Smooth muscle cell (in vitro differentiated cells): ENCODE data around the gene NXN. TPM values are rescaled to one million over a fixed set of nuclear protein-coding genes. Genes with fewer than 3 reads are reported as not detected.
A peak's percentile ranks its signal among the peaks of the same experiment; 100 is the strongest.

ENCODE experiments used
- DNase-seq: peaks from one replicate; lab custom pipeline; 2025; ENCODE audit not compliant: unreplicated experiment; lab: John Stamatoyannopoulos, UW
- H2AFZ ChIP-seq: fragments of 200-600 bp; sonication (generic); 2 replicates; pipeline ENCODE4 v1.6.0; 2016; ENCODE audit warnings: antibody characterized with exemption, low read depth, mild to moderate bottlenecking
- H3F3A ChIP-seq: fragments of 200-600 bp; sonication (generic); 2 replicates; pipeline ENCODE4 v1.6.0; 2017; ENCODE audit warnings: antibody characterized with exemption, low read depth
- H3K27ac ChIP-seq: fragments of 200-600 bp; sonication (generic); 2 replicates; pipeline ENCODE4 v1.5.1; 2016; ENCODE audit warnings: low read depth, mild to moderate bottlenecking
- H3K27me3 ChIP-seq: fragments of 200-600 bp; sonication (generic); 2 replicates; pipeline ENCODE4 v1.6.1; 2016; ENCODE audit warnings: low read depth, mild to moderate bottlenecking
- H3K36me3 ChIP-seq: fragments of 200-600 bp; sonication (generic); 2 replicates; pipeline ENCODE4 v1.5.1; 2016; ENCODE audit warnings: low read depth
- H3K4me1 ChIP-seq: fragments of 200-600 bp; sonication (generic); 2 replicates; pipeline ENCODE4 v1.5.1; 2016; ENCODE audit warnings: low read depth
- H3K4me2 ChIP-seq: fragments of 200-600 bp; sonication (generic); 2 replicates; pipeline ENCODE4 v1.6.0; 2016; ENCODE audit warnings: mild to moderate bottlenecking
- H3K4me3 ChIP-seq: fragments of 200-600 bp; sonication (generic); 2 replicates; pipeline ENCODE4 v1.5.1; 2016; ENCODE audit warnings: mild to moderate bottlenecking
- H3K79me2 ChIP-seq: fragments of 200-600 bp; sonication (generic); 2 replicates; pipeline ENCODE4 v1.6.0; 2016; ENCODE audit warnings: low read depth, mild to moderate bottlenecking
- H3K9ac ChIP-seq: fragments of 200-600 bp; sonication (generic); 2 replicates; pipeline ENCODE4 v1.6.0; 2016; ENCODE audit warnings: low read depth
- H3K9me3 ChIP-seq: fragments of 200-600 bp; sonication (generic); replicated peaks from 2 replicates; pipeline ENCODE4 v1.5.1; 2016; ENCODE audit warnings: low read depth
- H4K20me1 ChIP-seq: fragments of 200-600 bp; sonication (generic); 2 replicates; pipeline ENCODE4 v1.6.0; 2016; ENCODE audit warnings: low read depth
- WGBS: methylation state at CpG from one replicate; pipeline ENCODE4 v1.1.7; 2016; ENCODE audit warnings: low lambda C conversion rate; 5-methylcytosine and 5-hydroxymethylcytosine counted together
- polyA plus RNA-seq: library from polyadenylated mRNA; unstranded; fragments of >200 nt; fragmentation: Nextera tagmentation; extraction: Ambion mirVana; gene quantifications from 2 replicates; pipeline ENCODE4 v1.2.1, GENCODE V29; 2016
- total RNA-seq: library from RNA; depleted of rRNA; stranded (reverse); fragments of >200 nt; gene quantifications from 2 replicates; pipeline ENCODE4 v1.2.3, GENCODE V29; 2014
- TF ChIP-seq, protein P1 (sequence below): fragments of 200-600 bp; sonication (generic); IDR thresholded peaks from 2 replicates; pipeline ENCODE4 v1.5.1; 2017; ENCODE audit warnings: borderline replicate concordance, mild to moderate bottlenecking, antibody characterized with exemption; ENCODE audit not compliant: insufficient read depth, poor library complexity, severe bottlenecking

The NXN gene
- total and polyA plus RNA-seq, 2 experiments from 2014 or later: 58.3 to 78.6 TPM

DNA sequence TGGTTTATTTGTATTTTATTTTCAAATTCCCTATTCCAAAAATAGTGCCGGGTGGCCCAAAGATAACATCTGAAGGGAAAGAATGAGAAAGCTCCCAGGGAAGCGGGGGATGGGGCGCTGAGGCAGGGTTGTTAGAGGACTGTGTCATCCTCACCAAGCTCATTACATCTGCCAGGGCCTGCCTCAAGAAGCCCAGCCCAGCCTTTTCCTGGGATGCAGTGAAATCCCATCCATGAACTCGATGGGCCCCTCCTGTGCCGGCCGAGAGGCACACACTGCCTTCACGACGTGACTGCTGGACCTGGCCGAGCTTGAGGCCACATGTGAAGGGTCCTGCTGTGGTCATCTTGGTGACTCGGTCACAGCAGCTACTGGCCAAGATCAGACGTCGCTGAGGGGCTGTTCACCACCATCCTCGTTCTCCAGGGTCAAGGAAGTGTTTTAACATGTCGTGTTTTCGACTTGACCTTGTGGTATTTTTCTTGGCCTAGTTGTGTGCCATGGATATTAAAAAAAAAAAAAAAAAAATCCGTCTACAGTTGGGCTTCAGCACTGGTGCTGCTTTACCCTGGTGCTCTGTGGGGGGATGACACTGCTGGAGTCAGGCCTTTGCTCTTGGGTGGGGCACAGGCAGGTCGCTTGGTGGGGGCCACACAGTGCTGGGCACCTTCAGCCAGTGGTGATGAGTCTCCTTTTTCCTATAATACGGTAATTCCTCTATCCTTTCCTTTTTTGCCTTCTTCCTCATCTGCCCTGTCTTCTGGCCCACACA is 22.2 kb upstream of the NXN start:
- Histone ChIP-seq H4K20me1 (peaks cover 43% of the 10 kb centered on the region), H2AFZ (no peak overlapping the region), H3K79me2 (peaks cover 16% of the 10 kb centered on the region), H3K9ac (no peak overlapping the region), H3K27ac (peak overlapping the region; percentile 48), H3K4me1 (peaks cover 6% of the 10 kb centered on the region), H3K4me2 (no peak overlapping the region), H3K27me3 (no peaks in the 10 kb centered on the region), H3F3A (peaks cover 14% of the 10 kb centered on the region), H3K36me3 (no peaks in the 10 kb centered on the region), H3K9me3 (no peaks in the 10 kb centered on the region), H3K4me3 (no peak overlapping the region)
- TF ChIP-seq, protein P1, sequence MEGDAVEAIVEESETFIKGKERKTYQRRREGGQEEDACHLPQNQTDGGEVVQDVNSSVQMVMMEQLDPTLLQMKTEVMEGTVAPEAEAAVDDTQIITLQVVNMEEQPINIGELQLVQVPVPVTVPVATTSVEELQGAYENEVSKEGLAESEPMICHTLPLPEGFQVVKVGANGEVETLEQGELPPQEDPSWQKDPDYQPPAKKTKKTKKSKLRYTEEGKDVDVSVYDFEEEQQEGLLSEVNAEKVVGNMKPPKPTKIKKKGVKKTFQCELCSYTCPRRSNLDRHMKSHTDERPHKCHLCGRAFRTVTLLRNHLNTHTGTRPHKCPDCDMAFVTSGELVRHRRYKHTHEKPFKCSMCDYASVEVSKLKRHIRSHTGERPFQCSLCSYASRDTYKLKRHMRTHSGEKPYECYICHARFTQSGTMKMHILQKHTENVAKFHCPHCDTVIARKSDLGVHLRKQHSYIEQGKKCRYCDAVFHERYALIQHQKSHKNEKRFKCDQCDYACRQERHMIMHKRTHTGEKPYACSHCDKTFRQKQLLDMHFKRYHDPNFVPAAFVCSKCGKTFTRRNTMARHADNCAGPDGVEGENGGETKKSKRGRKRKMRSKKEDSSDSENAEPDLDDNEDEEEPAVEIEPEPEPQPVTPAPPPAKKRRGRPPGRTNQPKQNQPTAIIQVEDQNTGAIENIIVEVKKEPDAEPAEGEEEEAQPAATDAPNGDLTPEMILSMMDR: no peak
- no peak for DNase-seq
- WGBS: 72% methylated on average over 18 of the region's 18 CpGs

DNA sequence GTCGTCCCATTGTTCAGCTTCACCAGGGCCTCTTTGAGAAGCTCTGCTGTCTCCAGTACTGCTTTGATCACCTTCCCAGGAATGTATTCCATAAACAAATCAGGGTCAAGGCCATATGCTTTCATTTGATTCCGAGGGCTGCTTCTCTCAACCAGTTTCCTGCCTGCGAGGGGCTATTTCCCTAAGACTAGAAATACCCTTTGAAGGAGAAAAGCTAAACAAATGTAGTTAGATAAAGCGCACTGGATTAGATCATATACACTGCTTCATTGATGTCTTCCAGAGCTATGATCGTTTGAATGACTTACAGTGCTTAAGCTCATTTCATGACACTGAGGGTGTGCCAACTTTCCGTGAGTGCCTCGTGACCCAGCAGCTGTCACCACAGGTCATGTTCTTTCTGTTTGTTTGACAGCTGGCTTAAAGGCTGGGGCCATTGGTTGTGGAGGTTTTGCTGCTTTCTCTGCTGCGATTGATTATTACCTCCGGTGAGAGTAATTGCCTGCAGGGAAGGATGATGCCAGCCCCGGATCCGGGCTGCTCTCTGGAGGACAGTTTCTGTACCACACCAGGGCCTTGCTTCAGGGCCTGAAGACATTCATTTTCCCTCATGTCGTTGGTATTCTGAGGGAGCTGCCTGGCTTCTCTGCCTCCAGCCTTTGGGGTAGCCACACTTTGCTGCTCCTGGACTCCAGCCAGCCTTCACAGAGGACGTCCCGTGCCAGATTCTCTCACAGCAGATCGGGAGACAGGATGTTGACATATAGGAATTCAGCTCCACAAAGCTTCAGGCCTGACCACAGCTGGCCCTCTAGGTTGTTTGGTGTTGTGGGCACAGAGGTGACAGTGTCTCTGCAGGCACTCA is 21.3 kb upstream of the NXN start:
- TF ChIP-seq, protein P1: no peak
- Histone ChIP-seq H3K27ac (peak overlapping the region; percentile 48), H3K27me3 (no peaks in the 10 kb centered on the region), H3F3A (peaks cover 14% of the 10 kb centered on the region), H3K4me3 (no peak overlapping the region), H4K20me1 (peaks cover 43% of the 10 kb centered on the region), H3K4me1 (peaks cover 6% of the 10 kb centered on the region), H3K4me2 (no peak overlapping the region), H3K79me2 (peaks cover 16% of the 10 kb centered on the region), H3K9me3 (no peaks in the 10 kb centered on the region), H3K36me3 (no peaks in the 10 kb centered on the region), H2AFZ (no peak overlapping the region), H3K9ac (no peak overlapping the region)
- DNase-seq: no peak
- 63% methylated on average over 15 of the region's 15 CpGs for WGBS

DNA sequence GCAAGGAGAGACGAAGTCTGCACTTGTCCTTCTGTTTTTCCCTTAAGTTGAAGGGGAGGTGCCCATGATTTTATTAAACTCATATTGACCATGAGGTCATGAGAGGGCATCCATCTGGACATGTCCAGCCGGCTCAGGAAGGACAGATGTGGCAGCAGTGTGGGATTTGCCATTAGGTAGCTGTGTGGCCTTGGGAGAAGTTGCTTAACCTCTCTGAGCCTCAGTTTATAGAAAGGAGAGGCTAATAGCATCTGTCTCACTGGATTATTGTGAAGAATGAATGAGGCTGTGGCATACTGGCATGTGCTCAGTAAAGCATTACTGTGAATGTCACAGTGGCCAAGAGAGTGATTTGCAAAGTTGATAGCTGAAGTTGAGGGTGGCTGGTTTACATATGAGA is 18.5 kb upstream of the NXN start:
- Histone ChIP-seq H3K4me3 (peak overlapping the region; percentile 92), H3K79me2 (peaks cover 16% of the 10 kb centered on the region), H3K4me1 (peaks cover 6% of the 10 kb centered on the region), H3K27ac (no peak overlapping the region), H3K27me3 (no peaks in the 10 kb centered on the region), H4K20me1 (peaks cover 43% of the 10 kb centered on the region), H2AFZ (no peak overlapping the region), H3K9me3 (no peaks in the 10 kb centered on the region), H3F3A (peaks cover 7% of the 10 kb centered on the region), H3K36me3 (no peaks in the 10 kb centered on the region), H3K9ac (peak overlapping the region; percentile 95), H3K4me2 (peak overlapping the region; percentile 97)
- 91% methylated on average over 2 of the region's 2 CpGs for WGBS
- DNase-seq: no peak
- TF ChIP-seq, protein P1: no peak
